Mesendoderm (in vitro differentiated cells): Measurements from ENCODE around the gene DMRT2.

Experiments used
- DNase-seq: peaks from one replicate; pipeline ENCODE4 v3.0.0; 2013
- H2AK5ac ChIP-seq: 2 replicates; pipeline ENCODE4 v1.6.1; 2013; ENCODE audit warnings: low read length, inconsistent platforms
- H2BK120ac ChIP-seq: 2 replicates; pipeline ENCODE4 v1.6.1; 2013; ENCODE audit warnings: low read depth, mild to moderate bottlenecking, low read length, moderate library complexity, mixed read lengths
- H2BK15ac ChIP-seq: replicated peaks from 2 replicates; pipeline ENCODE4 v1.6.1; 2013; ENCODE audit warnings: low read depth, mild to moderate bottlenecking, moderate library complexity
- H2BK5ac ChIP-seq: 2 replicates; pipeline ENCODE4 v1.6.1; 2013; ENCODE audit warnings: low read length, inconsistent platforms
- H3K18ac ChIP-seq: 2 replicates; pipeline ENCODE4 v1.6.1; 2013; ENCODE audit warnings: mild to moderate bottlenecking, low read length, mixed read lengths
- H3K23ac ChIP-seq: one replicate; pipeline ENCODE4 v1.6.1; 2013; ENCODE audit warnings: low read length
- H3K27ac ChIP-seq: 2 replicates; pipeline ENCODE4 v1.5.1; 2013; ENCODE audit warnings: low read depth, mild to moderate bottlenecking, inconsistent platforms, low read length, moderate library complexity
- H3K27me3 ChIP-seq: 2 replicates; pipeline ENCODE4 v1.6.1; 2013; ENCODE audit warnings: low read length, control low read depth, mild to moderate bottlenecking, inconsistent platforms; ENCODE audit not compliant: insufficient read depth, poor library complexity
- H3K36me3 ChIP-seq: 2 replicates; pipeline ENCODE4 v1.6.1; 2013; ENCODE audit warnings: low read length, inconsistent platforms; ENCODE audit not compliant: control insufficient read depth, insufficient read depth
- H3K4ac ChIP-seq: one replicate; pipeline ENCODE4 v1.6.1; 2013; ENCODE audit warnings: low read depth, mild to moderate bottlenecking, low read length, moderate library complexity
- H3K4me1 ChIP-seq: 2 replicates; pipeline ENCODE4 v1.6.1; 2013; ENCODE audit warnings: low read depth, low read length, inconsistent platforms; ENCODE audit not compliant: control insufficient read depth
- H3K4me2 ChIP-seq: 2 replicates; pipeline ENCODE4 v1.6.1; 2013; ENCODE audit warnings: low read length
- H3K4me3 ChIP-seq: 2 replicates; pipeline ENCODE4 v1.5.1; 2013; ENCODE audit warnings: mild to moderate bottlenecking, low read length
- H3K56ac ChIP-seq: one replicate; pipeline ENCODE4 v1.6.1; 2013; ENCODE audit warnings: low read length
- H3K79me1 ChIP-seq: 2 replicates; pipeline ENCODE4 v1.6.1; 2013; ENCODE audit warnings: low read length, inconsistent platforms
- H3K79me2 ChIP-seq: 2 replicates; pipeline ENCODE4 v1.6.1; 2013; ENCODE audit warnings: mild to moderate bottlenecking, low read length; ENCODE audit not compliant: control insufficient read depth, insufficient read depth
- H3K9ac ChIP-seq: 2 replicates; pipeline ENCODE4 v1.6.1; 2013; ENCODE audit warnings: low read length, inconsistent platforms
- H4K5ac ChIP-seq: one replicate; pipeline ENCODE4 v1.6.1; 2013; ENCODE audit warnings: low read length
- H4K8ac ChIP-seq: one replicate; pipeline ENCODE4 v1.6.1; 2013; ENCODE audit warnings: low read depth, mild to moderate bottlenecking, control low read depth, low read length, moderate library complexity
- WGBS: extraction: QIAGEN DNeasy Blood & Tissue Kit; methylation state at CpG from one replicate; pipeline ENCODE4 v1.1.7; 2013; ENCODE audit warnings: low lambda C conversion rate, missing lambda C conversion rate; ENCODE audit not compliant: insufficient coverage; ENCODE audit errors: extremely low coverage; 5-methylcytosine and 5-hydroxymethylcytosine counted together

Gene DMRT2

GRCh38 chr9:1048231-1048619 lies 1.9 kb upstream of the DMRT2 start:
- no peak overlapping the region for H3K56ac ChIP-seq
- H2BK5ac ChIP-seq = no peak overlapping the region
- H3K27me3 ChIP-seq = peaks cover 77% of the 10 kb centered on the region
- no peak overlapping the region for H3K18ac ChIP-seq
- no peak overlapping the region for H3K4me2 ChIP-seq
- H3K4ac ChIP-seq = no peak overlapping the region
- no peak overlapping the region for H2AK5ac ChIP-seq
- H3K79me1 ChIP-seq = no peaks in the 10 kb centered on the region
- DNase-seq = no peak
- no peak overlapping the region for H4K8ac ChIP-seq
- H3K27ac ChIP-seq = no peak overlapping the region
- WGBS = no CpG with 5 or more reads among the region's 8 CpGs
- no peak overlapping the region for H2BK120ac ChIP-seq
- peaks cover 2% of the 10 kb centered on the region for H3K4me1 ChIP-seq
- no peak overlapping the region for H4K5ac ChIP-seq
- H3K79me2 ChIP-seq = no peaks in the 10 kb centered on the region
- H3K9ac ChIP-seq = no peak overlapping the region
- no peak overlapping the region for H3K4me3 ChIP-seq
- no peaks in the 10 kb centered on the region for H3K36me3 ChIP-seq
- no peak overlapping the region for H2BK15ac ChIP-seq
- H3K23ac ChIP-seq = no peak overlapping the region

GRCh38 chr9:1048811-1049210 lies 1.3 kb upstream of the DMRT2 start:
- Histone ChIP-seq H2AK5ac (no peak overlapping the region), H3K27me3 (peaks cover 77% of the 10 kb centered on the region), H3K27ac (no peak overlapping the region), H3K4me3 (no peak overlapping the region), H2BK5ac (no peak overlapping the region), H3K4ac (no peak overlapping the region), H3K36me3 (no peaks in the 10 kb centered on the region), H3K9ac (no peak overlapping the region), H4K8ac (no peak overlapping the region), H3K18ac (no peak overlapping the region), H3K23ac (no peak overlapping the region), H3K4me2 (no peak overlapping the region), H3K79me1 (no peaks in the 10 kb centered on the region), H3K79me2 (no peaks in the 10 kb centered on the region), H2BK120ac (no peak overlapping the region), H3K4me1 (peaks cover 2% of the 10 kb centered on the region), H4K5ac (no peak overlapping the region), H2BK15ac (no peak overlapping the region), H3K56ac (no peak overlapping the region)
- no CpG with 5 or more reads among the region's 15 CpGs for WGBS
- peak; percentile 48 for DNase-seq

- Histone ChIP-seq H2BK15ac (no peak overlapping the region), H4K8ac (no peak overlapping the region), H3K4ac (no peak overlapping the region), H3K4me2 (peak overlapping the region; percentile 16), H2AK5ac (no peak overlapping the region), H3K56ac (no peak overlapping the region), H3K18ac (no peak overlapping the region), H3K27me3 (peaks cover 73% of the 10 kb centered on the region), H3K36me3 (no peaks in the 10 kb centered on the region), H2BK120ac (no peak overlapping the region), H4K5ac (no peak overlapping the region), H3K27ac (no peak overlapping the region), H3K9ac (no peak overlapping the region), H3K23ac (no peak overlapping the region), H3K79me2 (no peaks in the 10 kb centered on the region), H3K4me1 (peaks cover 2% of the 10 kb centered on the region), H3K79me1 (no peaks in the 10 kb centered on the region), H3K4me3 (no peak overlapping the region), H2BK5ac (no peak overlapping the region)
- no peak for DNase-seq
- no CpG with 5 or more reads among the region's 12 CpGs for WGBS
Measured at GRCh38 chr9:1049641-1050040, 516 bp upstream of the DMRT2 start.

- H2BK5ac ChIP-seq = no peak overlapping the region
- no peaks in the 10 kb centered on the region for H3K79me2 ChIP-seq
- no peak overlapping the region for H3K56ac ChIP-seq
- H2BK120ac ChIP-seq = no peak overlapping the region
- DNase-seq = peak; percentile 50
- H3K4me1 ChIP-seq = peaks cover 2% of the 10 kb centered on the region
- H3K4ac ChIP-seq = no peak overlapping the region
- H2BK15ac ChIP-seq = no peak overlapping the region
- H3K4me3 ChIP-seq = no peak overlapping the region
- no CpG with 5 or more reads among the region's 13 CpGs for WGBS
- no peak overlapping the region for H2AK5ac ChIP-seq
- no peak overlapping the region for H3K23ac ChIP-seq
- no peak overlapping the region for H3K18ac ChIP-seq
- no peaks in the 10 kb centered on the region for H3K36me3 ChIP-seq
- H4K8ac ChIP-seq = no peak overlapping the region
- H3K27me3 ChIP-seq = peaks cover 64% of the 10 kb centered on the region
- H4K5ac ChIP-seq = no peak overlapping the region
- H3K79me1 ChIP-seq = no peaks in the 10 kb centered on the region
- no peak overlapping the region for H3K27ac ChIP-seq
- H3K9ac ChIP-seq = peak overlapping the region; percentile 47
- peak overlapping the region; percentile 64 for H3K4me2 ChIP-seq
Measured at GRCh38 chr9:1051210-1051583, 1.0 kb downstream of the DMRT2 start.

- no peaks in the 10 kb centered on the region for H3K79me1 ChIP-seq
- no peak overlapping the region for H2AK5ac ChIP-seq
- no peak overlapping the region for H4K8ac ChIP-seq
- no peak overlapping the region for H4K5ac ChIP-seq
- H3K79me2 ChIP-seq = no peaks in the 10 kb centered on the region
- no peaks in the 10 kb centered on the region for H3K36me3 ChIP-seq
- H3K27me3 ChIP-seq = peaks cover 60% of the 10 kb centered on the region
- H3K56ac ChIP-seq = peak overlapping the region; percentile 56
- DNase-seq = peak; percentile 82
- peak overlapping the region; percentile 47 for H3K9ac ChIP-seq
- no peak overlapping the region for H3K23ac ChIP-seq
- H3K4me3 ChIP-seq = no peak overlapping the region
- no peak overlapping the region for H2BK15ac ChIP-seq
- H2BK120ac ChIP-seq = no peak overlapping the region
- peak overlapping the region; percentile 64 for H3K4me2 ChIP-seq
- no peak overlapping the region for H3K4ac ChIP-seq
- no peak overlapping the region for H2BK5ac ChIP-seq
- peaks cover 2% of the 10 kb centered on the region for H3K4me1 ChIP-seq
- no peak overlapping the region for H3K27ac ChIP-seq
- WGBS = no CpG with 5 or more reads among the region's 90 CpGs
- no peak overlapping the region for H3K18ac ChIP-seq
Measured at GRCh38 chr9:1051584-1052275, 1.6 kb downstream of the DMRT2 start.
